Endothelial cell (in vitro differentiated cells): ENCODE data around the gene TRAPPC3L. TPM values are rescaled to one million over a fixed set of nuclear protein-coding genes. Genes with fewer than 3 reads are reported as not detected.
A peak's percentile ranks its signal among the peaks of the same experiment; 100 is the strongest.

Source experiments
- DNase-seq: peaks from one replicate; pipeline ENCODE4 v3.0.0; 2021; ENCODE audit warnings: low spot score
- H3K27ac Mint-ChIP-seq: one replicate; pipeline ENCODE4 v1.8.0; 2021; ENCODE audit warnings: mixed read lengths, inconsistent platforms; ENCODE audit not compliant: unreplicated experiment
- H3K27me3 Mint-ChIP-seq: one replicate; pipeline ENCODE4 v1.8.0; 2021; ENCODE audit warnings: mild to moderate bottlenecking, moderate library complexity, mixed read lengths, inconsistent platforms; ENCODE audit not compliant: unreplicated experiment
- H3K36me3 Mint-ChIP-seq: one replicate; pipeline ENCODE4 v1.8.0; 2021; ENCODE audit warnings: mild to moderate bottlenecking, low read depth, mixed read lengths, inconsistent platforms; ENCODE audit not compliant: unreplicated experiment
- H3K4me1 Mint-ChIP-seq: one replicate; pipeline ENCODE4 v1.8.0; 2021; ENCODE audit warnings: mild to moderate bottlenecking, mixed read lengths, inconsistent platforms; ENCODE audit not compliant: unreplicated experiment
- H3K4me3 Mint-ChIP-seq: one replicate; pipeline ENCODE4 v1.8.0; 2021; ENCODE audit warnings: mild to moderate bottlenecking, mixed read lengths, inconsistent platforms; ENCODE audit not compliant: unreplicated experiment
- H3K9me3 Mint-ChIP-seq: one replicate; pipeline ENCODE4 v1.8.0; 2021; ENCODE audit warnings: mixed read lengths, inconsistent platforms; ENCODE audit not compliant: unreplicated experiment
- total RNA-seq: library from RNA; stranded (reverse); fragmentation: NEBNext Ultra II Directional; extraction: Animal tissue kit (Norgen Biotek cat#: 25700); gene quantifications from one replicate; pipeline ENCODE4 v1.2.1, GENCODE V29; 2021; ENCODE audit not compliant: unreplicated experiment
- TF ChIP-seq, protein P1 (sequence below): fragments of 200-600 bp; sonication (generic); IDR thresholded peaks from one replicate; pipeline ENCODE4 v1.5.0; 2021; ENCODE audit warnings: antibody characterized with exemption; ENCODE audit not compliant: unreplicated experiment

Gene TRAPPC3L
- total RNA-seq, 1 donor from 2014 or later, result not detected

DNA sequence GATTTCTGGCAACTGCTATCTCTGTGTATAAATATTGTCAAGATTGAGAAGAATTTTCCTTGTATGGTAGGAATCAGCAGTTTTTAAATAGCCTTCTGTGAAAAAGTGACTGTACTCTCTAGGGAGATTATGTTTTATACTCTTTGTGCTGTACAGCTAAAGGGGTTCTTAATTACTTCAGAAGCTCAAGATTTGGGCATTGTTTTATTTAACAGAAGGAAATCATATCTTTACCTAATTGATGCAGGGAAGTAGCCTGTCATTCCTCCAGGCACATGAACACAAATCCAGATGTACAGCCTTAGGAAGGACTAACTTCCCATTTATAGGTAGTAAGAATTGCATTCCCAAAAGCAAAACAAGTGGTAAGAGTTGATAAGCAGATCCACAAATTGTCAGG lies 32.8 kb downstream of the TRAPPC3L start:
- no peak for DNase-seq
- peak overlapping the region; percentile 84 for H3K4me3 Mint-ChIP-seq
- H3K27ac Mint-ChIP-seq, result peak overlapping the region; percentile 41
- peaks cover 25% of the 10 kb centered on the region for H3K4me1 Mint-ChIP-seq
- H3K9me3 Mint-ChIP-seq, result no peaks in the 10 kb centered on the region
- TF ChIP-seq, protein P1, sequence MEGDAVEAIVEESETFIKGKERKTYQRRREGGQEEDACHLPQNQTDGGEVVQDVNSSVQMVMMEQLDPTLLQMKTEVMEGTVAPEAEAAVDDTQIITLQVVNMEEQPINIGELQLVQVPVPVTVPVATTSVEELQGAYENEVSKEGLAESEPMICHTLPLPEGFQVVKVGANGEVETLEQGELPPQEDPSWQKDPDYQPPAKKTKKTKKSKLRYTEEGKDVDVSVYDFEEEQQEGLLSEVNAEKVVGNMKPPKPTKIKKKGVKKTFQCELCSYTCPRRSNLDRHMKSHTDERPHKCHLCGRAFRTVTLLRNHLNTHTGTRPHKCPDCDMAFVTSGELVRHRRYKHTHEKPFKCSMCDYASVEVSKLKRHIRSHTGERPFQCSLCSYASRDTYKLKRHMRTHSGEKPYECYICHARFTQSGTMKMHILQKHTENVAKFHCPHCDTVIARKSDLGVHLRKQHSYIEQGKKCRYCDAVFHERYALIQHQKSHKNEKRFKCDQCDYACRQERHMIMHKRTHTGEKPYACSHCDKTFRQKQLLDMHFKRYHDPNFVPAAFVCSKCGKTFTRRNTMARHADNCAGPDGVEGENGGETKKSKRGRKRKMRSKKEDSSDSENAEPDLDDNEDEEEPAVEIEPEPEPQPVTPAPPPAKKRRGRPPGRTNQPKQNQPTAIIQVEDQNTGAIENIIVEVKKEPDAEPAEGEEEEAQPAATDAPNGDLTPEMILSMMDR, result no peak
- H3K36me3 Mint-ChIP-seq, result peaks cover 4% of the 10 kb centered on the region
- peaks cover 2% of the 10 kb centered on the region for H3K27me3 Mint-ChIP-seq

DNA sequence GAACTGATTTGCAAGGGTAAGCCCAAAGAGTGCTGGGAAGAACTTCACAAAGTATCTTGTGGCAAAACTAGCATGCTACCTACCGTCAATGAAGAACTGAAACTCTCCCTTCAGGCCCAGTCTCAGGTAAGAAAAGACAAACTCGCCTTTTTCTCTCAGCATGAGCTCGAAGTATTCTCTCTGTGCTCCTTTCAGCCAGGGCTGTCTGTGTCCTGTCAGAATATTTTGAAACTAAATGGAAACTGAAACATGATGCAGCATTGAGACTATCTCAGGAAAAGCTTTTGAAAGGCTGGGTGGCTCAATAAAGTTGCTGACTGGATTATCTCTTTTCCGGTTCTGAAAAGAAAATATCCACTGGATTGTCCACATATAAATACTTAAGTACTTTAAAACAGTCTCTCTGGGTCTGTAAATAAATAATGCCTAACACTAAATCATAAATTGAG lies 33.3 kb downstream of the TRAPPC3L start:
- TF ChIP-seq, protein P1, result no peak
- H3K27ac Mint-ChIP-seq, result peak overlapping the region; percentile 96
- no peaks in the 10 kb centered on the region for H3K9me3 Mint-ChIP-seq
- H3K27me3 Mint-ChIP-seq, result no peaks in the 10 kb centered on the region
- H3K36me3 Mint-ChIP-seq, result peaks cover 4% of the 10 kb centered on the region
- H3K4me1 Mint-ChIP-seq, result peaks cover 25% of the 10 kb centered on the region
- peak overlapping the region; percentile 84 for H3K4me3 Mint-ChIP-seq
- DNase-seq, result no peak

DNA sequence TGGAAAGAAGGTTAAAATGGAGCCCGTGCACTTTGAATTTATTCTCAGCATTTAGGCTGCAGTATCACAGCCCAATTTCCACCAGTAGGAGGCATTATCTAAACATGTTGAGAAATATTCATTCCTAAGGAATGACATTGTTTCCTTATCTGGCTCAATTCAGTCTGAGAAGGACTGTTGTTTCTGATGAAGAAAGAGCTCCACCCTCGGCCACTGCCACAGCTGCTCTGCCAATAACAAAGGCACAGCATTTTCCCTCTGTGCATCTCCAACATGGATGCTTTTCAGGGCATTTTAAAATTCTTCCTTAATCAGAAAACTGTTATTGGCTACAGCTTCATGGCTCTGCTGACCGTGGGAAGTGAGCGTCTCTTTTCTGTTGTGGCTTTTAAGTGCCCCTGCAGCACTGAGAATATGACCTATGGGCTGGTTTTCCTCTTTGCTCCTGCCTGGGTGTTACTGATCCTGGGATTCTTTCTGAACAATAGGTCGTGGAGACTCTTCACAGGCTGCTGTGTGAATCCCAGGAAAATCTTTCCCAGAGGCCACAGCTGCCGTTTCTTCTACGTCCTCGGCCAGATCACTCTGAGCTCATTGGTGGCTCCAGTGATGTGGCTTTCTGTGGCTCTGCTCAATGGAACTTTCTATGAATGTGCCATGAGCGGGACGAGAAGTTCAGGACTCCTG lies 33.9 kb downstream of the TRAPPC3L start, which contains the start of gene CALHM5:
Gene CALHM5, plus strand, starts transcription at position 216 of the 687 bp plus-strand sequence. Its CDS starts 58 bp downstream, at position 274.
- no peaks in the 10 kb centered on the region for H3K9me3 Mint-ChIP-seq
- TF ChIP-seq, protein P1, result peak; percentile 71
- H3K27ac Mint-ChIP-seq, result peak within 1 kb of the TSS; percentile 96
- peaks cover 4% of the 10 kb centered on the region for H3K36me3 Mint-ChIP-seq
- no peaks in the 10 kb centered on the region for H3K27me3 Mint-ChIP-seq
- peak; percentile 54 for DNase-seq
- peaks cover 25% of the 10 kb centered on the region for H3K4me1 Mint-ChIP-seq
- peak within 1 kb of the TSS; percentile 84 for H3K4me3 Mint-ChIP-seq

- H3K36me3 Mint-ChIP-seq, result no peaks in the 10 kb centered on the region
- TF ChIP-seq, protein P1, result no peak
- DNase-seq, result no peak
- peaks cover 4% of the 10 kb centered on the region for H3K27me3 Mint-ChIP-seq
- H3K9me3 Mint-ChIP-seq, result no peaks in the 10 kb centered on the region
- H3K27ac Mint-ChIP-seq, result no peak overlapping the region
- no peak overlapping the region for H3K4me3 Mint-ChIP-seq
- H3K4me1 Mint-ChIP-seq, result peaks cover 19% of the 10 kb centered on the region
These were observed 37.0 kb downstream of the TRAPPC3L start for GRCh38 chr6:116508527-116508926.

DNA sequence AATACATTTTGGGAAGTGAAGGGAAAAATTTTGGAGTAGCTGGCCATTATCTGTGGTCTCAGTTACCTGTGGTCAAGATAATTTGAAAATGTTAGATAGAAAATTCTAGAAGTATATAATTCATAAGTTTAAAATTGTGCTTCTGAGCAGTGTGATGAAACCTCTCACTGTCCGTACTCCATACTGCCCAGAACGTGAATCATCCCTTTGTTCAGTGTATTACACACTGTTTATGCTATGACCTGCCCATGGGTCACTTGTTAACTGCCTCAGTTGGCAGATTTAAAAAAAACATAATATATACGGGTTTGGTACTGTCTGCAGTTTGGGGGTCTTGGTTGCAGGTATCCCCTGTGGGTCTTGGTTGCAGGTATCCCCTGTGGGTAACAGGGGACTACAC lies 38.2 kb downstream of the TRAPPC3L start:
- Mint-ChIP-seq H3K27me3 (peaks cover 7% of the 10 kb centered on the region), H3K27ac (no peak overlapping the region), H3K36me3 (no peaks in the 10 kb centered on the region), H3K4me3 (no peak overlapping the region), H3K4me1 (peaks cover 8% of the 10 kb centered on the region), H3K9me3 (no peaks in the 10 kb centered on the region)
- TF ChIP-seq, protein P1, result no peak
- DNase-seq, result no peak
